Posterior cingulate gyrus (tissue), 11 donors: ENCODE measurements around the gene QRICH1.
A peak's percentile ranks its signal among the peaks of the same experiment; 100 is the strongest.

ENCODE experiments used
- DNase-seq, 10 donors: peaks; one replicate each; pipeline versions ENCODE4 v3.0.0 to v3.0.0-alpha.2; 2020 to 2021; ENCODE audit warnings: mixed read lengths in 3 of 10
- intact Hi-C: fragments of 100-400 bp; cut with DNase I; formaldehyde crosslinking; loops from one replicate; pipeline ENCODE4 v1.15.1; 2023

QRICH1 gene

GRCh38 chr3:48989126-48989795 lies 104.6 kb downstream of the QRICH1 start:
- peak in 2 of 10 donors; percentile 41 to 66 for DNase-seq
- intact Hi-C loops, result no loop called here

GRCh38 chr3:48985831-48986376 lies 108.0 kb downstream of the QRICH1 start:
- no peak for DNase-seq
- intact Hi-C loops, result no loop called here

- intact Hi-C loops, result no loop called here
- no peak for DNase-seq
Measured at GRCh38 chr3:48984663-48985062, 109.2 kb downstream of the QRICH1 start.

- intact Hi-C loops, result no loop called here
Measured at GRCh38 chr3:48983096-48983495, 110.8 kb downstream of the QRICH1 start.

GRCh38 chr3:48982686-48983085 lies 111.2 kb downstream of the QRICH1 start:
- intact Hi-C loops, result no loop called here
- peak in 1 of 10 donors; percentile 57 for DNase-seq

More at GRCh38 chr3:48983096-48983495, 110.8 kb downstream of the QRICH1 start:
- DNase-seq, result peak in 2 of 10 donors; percentile 35 to 40

GRCh38 chr3:48982016-48982415 lies 111.9 kb downstream of the QRICH1 start:
- DNase-seq, result no peak
- intact Hi-C loops, result no loop called here

GRCh38 chr3:48980295-48980694 lies 113.6 kb downstream of the QRICH1 start:
- peak in 1 of 10 donors; percentile 2 for DNase-seq
- intact Hi-C loops, result no loop called here
